H1 (cell line): ENCODE results near the gene ARHGAP26.

Experiments used
- KDM1A ChIP-seq: fragments of 200-600, 300-600 bp; sonication (generic); IDR thresholded peaks from 2 replicates; pipeline ENCODE4 v1.7.1; 2016; ENCODE audit warnings: mild to moderate bottlenecking, low read length, borderline replicate concordance
- NRF1 ChIP-seq: IDR thresholded peaks from 2 replicates; pipeline ENCODE4 v1.6.1; 2011; ENCODE audit warnings: mild to moderate bottlenecking, low read depth, low read length, improper control_type of control experiment
- POLR2A ChIP-seq, 2 experiments: IDR thresholded peaks; 1 replicate in 1 of 2; 2 replicates in 1 of 2; pipeline ENCODE4 v1.6.1; 2011; ENCODE audit warnings: low read depth in 2 of 2, low read length in 2 of 2, mild to moderate bottlenecking in 2 of 2; ENCODE audit errors: control extremely low read depth in 1 of 2
- POLR2AphosphoS5 ChIP-seq: IDR thresholded peaks from 2 replicates; pipeline ENCODE4 v1.6.1; 2011; ENCODE audit warnings: low read depth, low read length
- YY1 ChIP-seq: IDR thresholded peaks from 2 replicates; pipeline ENCODE4 v1.6.1; 2011; ENCODE audit warnings: low read depth, mild to moderate bottlenecking, low read length
- ZNF274 ChIP-seq: IDR thresholded peaks from 2 replicates; pipeline ENCODE4 v1.7.0; 2012; ENCODE audit warnings: low read length, borderline replicate concordance; ENCODE audit errors: extremely low read depth
- TF ChIP-seq, protein P1 (sequence below), 3 experiments: IDR thresholded peaks; 1 replicate in 2 of 3; 2 replicates in 1 of 3; pipeline versions ENCODE4 v1.5.1 to v1.6.1; 2011; ENCODE audit warnings: low read length in 3 of 3, mild to moderate bottlenecking in 3 of 3, inconsistent platforms in 2 of 3, low read depth in 1 of 3, moderate library complexity in 1 of 3; ENCODE audit not compliant: insufficient read depth in 1 of 3; ENCODE audit errors: control extremely low read depth in 1 of 3

DNA sequence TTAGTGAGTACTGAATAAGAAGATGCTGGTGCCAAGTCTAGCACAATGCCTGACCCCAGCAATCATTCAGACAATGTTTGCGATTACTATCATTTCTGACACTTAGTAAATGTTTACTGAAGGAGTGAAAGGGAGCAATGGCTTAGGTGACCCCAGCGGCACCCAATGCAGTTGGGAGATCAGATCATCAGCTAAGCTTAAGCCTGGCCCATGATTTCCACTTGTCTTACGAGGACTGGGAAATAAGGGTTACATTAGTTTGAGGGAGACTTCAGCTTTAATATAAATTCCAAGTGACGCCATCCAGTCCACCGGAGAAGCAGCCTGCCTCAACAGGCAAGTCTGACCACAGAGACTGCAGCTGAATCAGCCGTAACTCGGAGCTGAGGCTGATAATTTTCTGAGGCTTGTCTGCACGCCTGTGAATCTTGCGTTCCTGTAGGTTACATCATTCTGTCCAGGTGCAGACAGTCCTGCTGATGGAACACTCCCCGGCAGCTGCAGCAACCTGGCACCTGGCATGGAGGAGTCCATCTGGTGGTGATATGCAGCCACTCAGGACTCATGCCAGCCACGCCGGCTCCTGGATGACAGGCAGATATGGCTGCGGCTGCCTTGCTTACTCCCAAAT is 49.4 kb upstream of the ARHGAP26 start:
- TF ChIP-seq, protein P1, sequence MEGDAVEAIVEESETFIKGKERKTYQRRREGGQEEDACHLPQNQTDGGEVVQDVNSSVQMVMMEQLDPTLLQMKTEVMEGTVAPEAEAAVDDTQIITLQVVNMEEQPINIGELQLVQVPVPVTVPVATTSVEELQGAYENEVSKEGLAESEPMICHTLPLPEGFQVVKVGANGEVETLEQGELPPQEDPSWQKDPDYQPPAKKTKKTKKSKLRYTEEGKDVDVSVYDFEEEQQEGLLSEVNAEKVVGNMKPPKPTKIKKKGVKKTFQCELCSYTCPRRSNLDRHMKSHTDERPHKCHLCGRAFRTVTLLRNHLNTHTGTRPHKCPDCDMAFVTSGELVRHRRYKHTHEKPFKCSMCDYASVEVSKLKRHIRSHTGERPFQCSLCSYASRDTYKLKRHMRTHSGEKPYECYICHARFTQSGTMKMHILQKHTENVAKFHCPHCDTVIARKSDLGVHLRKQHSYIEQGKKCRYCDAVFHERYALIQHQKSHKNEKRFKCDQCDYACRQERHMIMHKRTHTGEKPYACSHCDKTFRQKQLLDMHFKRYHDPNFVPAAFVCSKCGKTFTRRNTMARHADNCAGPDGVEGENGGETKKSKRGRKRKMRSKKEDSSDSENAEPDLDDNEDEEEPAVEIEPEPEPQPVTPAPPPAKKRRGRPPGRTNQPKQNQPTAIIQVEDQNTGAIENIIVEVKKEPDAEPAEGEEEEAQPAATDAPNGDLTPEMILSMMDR (IDR thresholded peaks at IDR 0.05; ENCODE audit: control extremely low read depth in 1 of 3, insufficient read depth in 1 of 3, low read depth in 1 of 3, low read length in 3 of 3): no peak
- TF ChIP-seq POLR2A (IDR thresholded peaks at IDR 0.05; ENCODE audit: control extremely low read depth in 1 of 2, low read depth in 2 of 2, low read length in 2 of 2) (no peak), NRF1 (no peak), YY1 (no peak), KDM1A (no peak), ZNF274 (no peak), POLR2AphosphoS5 (no peak)
